ENCODE results near the gene TBCE. TPM values are rescaled to one million over a fixed set of nuclear protein-coding genes. Genes with fewer than 3 reads are reported as not detected.

Gene TBCE
- total RNA-seq = 29.1 and 30.3 TPM in 2 replicates

GRCh38 chr1:235367000-235367908 lies at the start of gene TBCE:
TSS of gene TBCE (plus strand) at chr1:235367427. CDS start at chr1:235380050, 12,623 bp downstream.

GRCh38 chr1:235327559-235328270 lies 39.5 kb upstream of the TBCE start, which contains the start of gene ARID4B:
TSS of gene ARID4B (minus strand) at chr1:235328179. CDS start at chr1:235326919, 1,260 bp downstream.

DNA sequence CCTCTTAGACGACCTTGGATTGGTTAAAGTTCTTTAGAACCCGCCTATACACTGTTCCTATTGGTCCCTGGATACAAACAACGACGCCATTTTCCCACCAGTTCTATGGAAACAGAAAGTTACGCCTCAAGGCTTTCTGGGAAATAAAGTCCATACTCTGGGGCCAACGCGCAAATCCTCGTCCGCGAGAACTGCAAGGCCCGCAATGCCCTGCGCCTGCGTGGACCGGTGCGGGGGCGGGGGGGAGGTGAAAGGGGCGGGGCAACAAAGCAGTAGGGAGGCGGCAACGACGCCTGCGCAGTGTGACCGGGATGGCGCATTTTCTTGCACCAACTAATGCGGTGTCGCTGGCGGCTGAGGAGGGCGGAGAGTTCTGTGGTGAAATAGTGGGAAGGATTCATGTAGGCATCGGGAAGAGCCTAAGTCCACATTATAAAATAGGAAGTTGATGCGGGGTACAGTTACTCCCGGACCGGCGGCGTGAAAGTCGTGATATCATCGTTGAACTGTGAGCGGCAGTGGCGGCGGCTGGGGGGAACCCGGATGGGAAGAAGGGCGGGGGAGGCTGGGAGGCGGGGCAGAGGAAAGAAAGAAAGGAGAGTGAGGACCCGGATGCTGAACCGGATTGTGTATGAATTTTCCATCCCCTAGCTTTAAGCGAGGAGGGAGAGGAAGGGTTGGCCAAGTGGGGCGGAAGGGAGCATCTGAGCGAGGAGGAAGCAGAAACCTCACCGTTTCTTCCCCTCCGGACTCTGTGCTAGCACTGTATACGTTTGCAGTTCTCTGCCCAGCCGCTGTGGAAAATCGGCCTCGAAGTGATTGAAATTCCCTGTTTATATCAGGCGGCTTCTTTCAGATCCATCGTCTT lies 38.7 kb upstream of the TBCE start, which contains the start of gene GGPS1:
TSS of gene GGPS1 (plus strand) at position 300 of the 868 bp plus-strand sequence. CDS start 6,695 bp downstream, outside the sequence.

Other genes starting within 250 kb of the TBCE start
- gene TOMM20, start 238.6 kb upstream of the TBCE start, total RNA-seq = 93.5 and 102 TPM in 2 replicates
- gene RBM34, start 206.2 kb upstream of the TBCE start, total RNA-seq = 29.3 and 39.7 TPM in 2 replicates
- gene ARID4B, start 39.2 kb upstream of the TBCE start, total RNA-seq = 5.8 and 6.4 TPM in 2 replicates
- 14.0 and 15.3 TPM in 2 replicates for gene GGPS1, start 38.9 kb upstream of the TBCE start, total RNA-seq
- 16.2 and 16.5 TPM in 2 replicates for gene B3GALNT2, start 137.0 kb downstream of the TBCE start, total RNA-seq

All from bronchus fibroblast of lung (primary cell).